ENCODE results near the gene TM4SF1. TPM values are rescaled to one million over a fixed set of nuclear protein-coding genes. Genes with fewer than 3 reads are reported as not detected.

The TM4SF1 gene
- total and polyA plus RNA-seq, 9 of the 15 experiments (the other 6 are each of a cell fraction or from before 2014, with no cell fraction given): 0.06 to 0.44 (median 0.08) TPM; not detected in 4

DNA sequence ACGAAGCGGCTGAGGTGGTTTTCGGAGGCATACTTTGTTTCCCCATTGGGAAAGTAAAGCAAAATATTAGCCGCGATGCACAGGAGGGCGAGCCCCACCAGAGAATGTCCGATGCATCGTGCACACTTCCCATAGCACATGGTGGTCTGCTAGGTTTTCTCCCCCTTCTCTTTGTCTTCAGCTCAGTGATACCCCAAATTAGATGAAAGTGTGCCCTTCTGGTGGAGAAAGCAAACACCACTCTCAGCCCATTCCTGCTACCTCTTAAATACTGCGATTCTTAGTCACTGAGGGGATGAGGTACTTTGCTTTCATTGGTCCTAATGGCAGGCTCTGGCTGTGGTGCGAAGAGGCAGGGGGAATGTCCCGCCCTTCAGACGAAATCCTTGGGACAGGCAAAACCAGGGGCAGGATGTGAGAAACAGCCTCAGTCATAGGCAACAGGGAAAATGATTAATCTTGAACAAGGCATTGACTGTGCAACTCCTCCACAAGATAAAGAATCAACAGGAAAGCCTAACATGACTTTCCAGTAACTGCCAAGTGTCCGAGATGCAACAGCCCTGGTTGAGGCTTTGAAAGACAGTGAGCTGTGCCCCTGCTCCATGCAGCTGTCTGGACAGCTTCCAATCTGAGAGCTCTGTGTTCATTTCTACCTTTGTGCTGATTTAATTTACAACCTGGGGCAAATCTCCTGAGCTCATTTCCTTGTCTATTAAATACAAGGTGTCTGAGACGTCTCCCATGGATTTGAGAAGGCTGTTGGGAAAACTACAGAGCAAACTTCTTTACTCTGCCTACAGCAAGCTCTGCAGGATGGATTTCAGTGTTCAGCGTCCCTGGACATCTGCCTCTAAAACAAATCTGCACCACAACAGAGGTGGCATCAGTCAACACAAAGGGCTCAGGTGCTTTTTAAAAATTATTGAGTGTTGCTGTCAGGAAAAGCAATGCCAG lies at the start of gene TM4SF1 (continued):
- TF ChIP-seq, protein P1, sequence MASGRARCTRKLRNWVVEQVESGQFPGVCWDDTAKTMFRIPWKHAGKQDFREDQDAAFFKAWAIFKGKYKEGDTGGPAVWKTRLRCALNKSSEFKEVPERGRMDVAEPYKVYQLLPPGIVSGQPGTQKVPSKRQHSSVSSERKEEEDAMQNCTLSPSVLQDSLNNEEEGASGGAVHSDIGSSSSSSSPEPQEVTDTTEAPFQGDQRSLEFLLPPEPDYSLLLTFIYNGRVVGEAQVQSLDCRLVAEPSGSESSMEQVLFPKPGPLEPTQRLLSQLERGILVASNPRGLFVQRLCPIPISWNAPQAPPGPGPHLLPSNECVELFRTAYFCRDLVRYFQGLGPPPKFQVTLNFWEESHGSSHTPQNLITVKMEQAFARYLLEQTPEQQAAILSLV (tag; IDR thresholded peaks at IDR 0.05): no peak

DNA sequence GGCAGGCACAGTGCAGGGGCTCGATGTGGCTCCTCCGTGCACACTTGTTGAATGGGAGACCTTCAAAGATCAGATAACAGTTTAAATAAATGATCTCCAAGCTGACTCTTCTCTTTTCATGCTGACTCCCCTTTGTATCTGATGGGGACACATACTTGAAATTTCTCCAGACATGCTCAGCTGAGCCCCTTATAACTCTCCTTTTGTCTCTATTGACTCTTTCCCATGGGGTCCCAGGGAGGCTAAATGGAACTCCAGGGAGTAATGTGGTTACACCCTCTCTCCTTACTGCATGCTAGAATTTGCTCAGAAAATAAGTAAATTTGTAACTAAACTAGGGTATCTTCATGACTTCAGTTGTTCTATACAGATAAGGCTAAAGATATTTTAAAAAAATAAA lies 48.9 kb upstream of the TM4SF1 start:
- Histone ChIP-seq H3K27me3 (ENCODE audit: control insufficient read depth in 2 of 2, insufficient read depth in 2 of 2, low read length in 2 of 2) (no peaks in the 10 kb centered on the region), H3K9ac (ENCODE audit: insufficient read depth in 1 of 2, low read depth in 2 of 2, low read length in 2 of 2) (no peak overlapping the region), H3K4me2 (ENCODE audit: insufficient read depth, low read length) (no peak overlapping the region), H2AFZ (ENCODE audit: low read depth, low read length) (no peak overlapping the region), H3K36me3 (ENCODE audit: control insufficient read depth, insufficient read depth, low read length) (no peaks in the 10 kb centered on the region), H3K79me2 (ENCODE audit: control insufficient read depth, insufficient read depth, low read length) (no peaks in the 10 kb centered on the region), H3K4me1 (replicated peaks in 1 of 2; ENCODE audit: control insufficient read depth in 2 of 2, insufficient read depth in 2 of 2, low read length in 2 of 2) (no peaks in the 10 kb centered on the region), H4K20me1 (replicated peaks; ENCODE audit: control insufficient read depth, insufficient read depth, low read length) (no peaks in the 10 kb centered on the region), H3K9me1 (ENCODE audit: control insufficient read depth, insufficient read depth, low read length) (no peaks in the 10 kb centered on the region), H3K9me3 (replicated peaks; ENCODE audit: control insufficient read depth, insufficient read depth, low read depth, low read length) (no peaks in the 10 kb centered on the region), H3K27ac (ENCODE audit: extremely low read depth, low read depth, low read length) (no peak overlapping the region), H3K4me3 (no peak overlapping the region)
- BruUV-seq (replicated peaks): no TSS peak
- ChIA-PET CTCF (ENCODE audit: low intra/inter-chr PET ratio) (no interaction called here), POLR2A (no interaction called here)
- DNase-seq (ENCODE audit: extremely low read depth in 1 of 4, low spot score in 3 of 4) (no peak), ATAC-seq (no peak), FAIRE-seq (no peak)
- no peak for TF ChIP-seq SLC30A9 (CRISPR knock-in tag; IDR thresholded peaks at IDR 0.05)
- no peak for TF ChIP-seq L3MBTL2 (IDR thresholded peaks at IDR 0.05)
- no peak for TF ChIP-seq PHTF2 (CRISPR knock-in tag; IDR thresholded peaks at IDR 0.05)
- TF ChIP-seq, protein P2, sequence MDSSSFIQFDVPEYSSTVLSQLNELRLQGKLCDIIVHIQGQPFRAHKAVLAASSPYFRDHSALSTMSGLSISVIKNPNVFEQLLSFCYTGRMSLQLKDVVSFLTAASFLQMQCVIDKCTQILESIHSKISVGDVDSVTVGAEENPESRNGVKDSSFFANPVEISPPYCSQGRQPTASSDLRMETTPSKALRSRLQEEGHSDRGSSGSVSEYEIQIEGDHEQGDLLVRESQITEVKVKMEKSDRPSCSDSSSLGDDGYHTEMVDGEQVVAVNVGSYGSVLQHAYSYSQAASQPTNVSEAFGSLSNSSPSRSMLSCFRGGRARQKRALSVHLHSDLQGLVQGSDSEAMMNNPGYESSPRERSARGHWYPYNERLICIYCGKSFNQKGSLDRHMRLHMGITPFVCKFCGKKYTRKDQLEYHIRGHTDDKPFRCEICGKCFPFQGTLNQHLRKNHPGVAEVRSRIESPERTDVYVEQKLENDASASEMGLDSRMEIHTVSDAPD (CRISPR knock-in tag; IDR thresholded peaks at IDR 0.05): no peak
- TF ChIP-seq KDM4B (IDR thresholded peaks at IDR 0.05; ENCODE audit: borderline replicate concordance in 2 of 2, low read depth in 1 of 2): no peak
- no peak for TF ChIP-seq ZNF707 (CRISPR knock-in tag; conservative IDR thresholded peaks at IDR 0.05)
- no peak for TF ChIP-seq ZFX (CRISPR knock-in tag; IDR thresholded peaks at IDR 0.05)
- no peak for TF ChIP-seq ZNF444 (CRISPR knock-in tag; IDR thresholded peaks at IDR 0.05)
- TF ChIP-seq, protein P3, sequence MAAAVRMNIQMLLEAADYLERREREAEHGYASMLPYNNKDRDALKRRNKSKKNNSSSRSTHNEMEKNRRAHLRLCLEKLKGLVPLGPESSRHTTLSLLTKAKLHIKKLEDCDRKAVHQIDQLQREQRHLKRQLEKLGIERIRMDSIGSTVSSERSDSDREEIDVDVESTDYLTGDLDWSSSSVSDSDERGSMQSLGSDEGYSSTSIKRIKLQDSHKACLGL (CRISPR knock-in tag; IDR thresholded peaks at IDR 0.05; ENCODE audit: borderline replicate concordance, poor library complexity, severe bottlenecking): no peak
- 0% methylated on average over 2 of the region's 2 CpGs for WGBS (ENCODE audit: insufficient coverage, low coverage, missing lambda C conversion rate)
- in situ Hi-C loops (cut with MboI) (no loop called here), intact Hi-C loops (cut with micrococcal nuclease) (no loop called here)
